ENCODE measurements around the gene TMEM156. TPM values are rescaled to one million over a fixed set of nuclear protein-coding genes. Genes with fewer than 3 reads are reported as not detected.

TMEM156 gene
- total and polyA plus RNA-seq, 2 of the 4 experiments (the other 2 are of a cell fraction): 0.53 to 0.54 TPM

DNA sequence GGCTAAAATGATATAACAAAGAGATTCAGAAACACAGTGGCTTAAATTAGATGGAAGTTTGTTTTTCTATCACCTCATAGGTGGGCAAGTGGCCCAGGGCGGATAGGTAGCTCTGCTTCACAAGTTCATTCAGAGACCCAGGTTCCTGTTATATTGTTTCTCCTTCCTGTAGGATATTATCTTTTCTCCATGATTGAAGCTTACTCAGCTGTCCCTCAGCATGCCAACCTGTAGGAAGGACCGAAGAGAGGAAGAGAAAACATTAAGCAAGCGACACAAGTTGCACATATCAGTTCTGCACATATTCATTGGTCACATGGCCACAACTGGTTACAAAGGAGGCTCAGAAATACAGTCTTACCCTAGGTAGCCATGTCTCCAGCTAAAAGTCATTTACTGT lies 36.7 kb upstream of the TMEM156 start:
- H3K4me1 ChIP-seq (ENCODE audit: control insufficient read depth, insufficient read depth, low read length): no peaks in the 10 kb centered on the region
- no peak overlapping the region for H2AK9ac ChIP-seq (replicated peaks; ENCODE audit: low read depth, low read length, poor library complexity)
- dilution Hi-C loops (cut with HindIII; ENCODE audit: low sequenced_read_pairs, unreplicated experiment) (no loop called here), intact Hi-C loops (cut with micrococcal nuclease) (no loop called here), in situ Hi-C loops (cut with MboI; ENCODE audit: low sequenced_read_pairs) (no loop called here)
- peaks cover 66% of the 10 kb centered on the region for H4K20me1 ChIP-seq (ENCODE audit: insufficient read depth, low read length)
- ATAC-seq (ENCODE audit: low read depth): no peak
- no peak overlapping the region for H2BK120ac ChIP-seq (ENCODE audit: low read depth, low read length)
- H3K79me1 ChIP-seq (ENCODE audit: low read depth in 1 of 2, low read length in 2 of 2): peaks cover 17 to 58% of the 10 kb centered on the region in 2 experiments
- no peak for DNase-seq
- no peaks in the 10 kb centered on the region for H3K27me3 ChIP-seq (ENCODE audit: control insufficient read depth, insufficient read depth, low read length)
- H3K56ac ChIP-seq (ENCODE audit: extremely low read depth, insufficient read depth, low read length): no peak overlapping the region
- H4K91ac ChIP-seq (ENCODE audit: insufficient read depth, low read depth, low read length): no peak overlapping the region
- H3K4me3 ChIP-seq (ENCODE audit: insufficient read depth, low read depth, low read length): no peak overlapping the region
- H2AFZ ChIP-seq (replicated peaks; ENCODE audit: low read length, poor library complexity): no peak overlapping the region
- no peak overlapping the region for H3K27ac ChIP-seq (ENCODE audit: insufficient read depth, low read length)
- ChIA-PET POLR2A (ENCODE audit: unreplicated experiment) (interaction anchor here (0.7 kb wide), 1 partner anchor 22 kb away, joined by 3 read pairs; no protein-coding TSS in a partner anchor), CTCF (no interaction called here)
- no CpG with 5 or more reads among the region's 3 CpGs for WGBS, 2 experiments (ENCODE audit: extremely low coverage in 2 of 2, insufficient read length in 1 of 2)
- H3K4me2 ChIP-seq (ENCODE audit: low read depth, low read length): no peak overlapping the region
- H3K9me1 ChIP-seq (ENCODE audit: insufficient read depth, low read length): peaks cover 7% of the 10 kb centered on the region
- H3K4ac ChIP-seq (ENCODE audit: low read depth, low read length): no peak overlapping the region
- H2AK5ac ChIP-seq (ENCODE audit: low read depth, low read length): no peak overlapping the region
- no peak overlapping the region for H2BK20ac ChIP-seq (ENCODE audit: low read depth, low read length)
- H3K9me3 ChIP-seq (ENCODE audit: control insufficient read depth, insufficient read depth, low read length): no peaks in the 10 kb centered on the region
- H4K8ac ChIP-seq (ENCODE audit: low read depth in 2 of 2, low read length in 2 of 2): no peak overlapping the region
- no peak overlapping the region for H2BK15ac ChIP-seq (ENCODE audit: low read depth, low read length)
- no TSS peak for BruUV-seq (replicated peaks)
- H2BK5ac ChIP-seq (ENCODE audit: low read depth, low read length, poor library complexity, severe bottlenecking): no peak overlapping the region
- H3K9ac ChIP-seq (ENCODE audit: low read depth, low read length): no peak overlapping the region
- H3K14ac ChIP-seq (replicated peaks; ENCODE audit: low read depth, low read length): no peak overlapping the region
- no peak overlapping the region for H3K18ac ChIP-seq (ENCODE audit: low read depth, low read length)
- H3K23ac ChIP-seq (ENCODE audit: low read depth, low read length): no peak overlapping the region
- H4K5ac ChIP-seq (ENCODE audit: low read depth, low read length): no peak overlapping the region
- no peaks in the 10 kb centered on the region; the same call in 1 of the 2 replicates for H3K36me3 ChIP-seq (ENCODE audit: control insufficient read depth, insufficient read depth, low read length)
- TF ChIP-seq MXI1 (IDR thresholded peaks at IDR 0.05; ENCODE audit: borderline replicate concordance, low read depth, low read length) (no peak), MAZ (IDR thresholded peaks at IDR 0.05; ENCODE audit: borderline replicate concordance, low read depth, low read length) (no peak), MAFK (IDR thresholded peaks at IDR 0.05; ENCODE audit: low read depth, low read length) (no peak), RAD21 (IDR thresholded peaks at IDR 0.05; ENCODE audit: low read length) (no peak), CHD1 (IDR thresholded peaks at IDR 0.05; ENCODE audit: low read depth, low read length) (no peak), FOS (IDR thresholded peaks at IDR 0.05; ENCODE audit: low read depth, low read length) (no peak), CEBPB (IDR thresholded peaks at IDR 0.05; ENCODE audit: low read depth, low read length) (no peak), CTCF (conservative IDR thresholded peaks at IDR 0.05; ENCODE audit: low read depth, low read length) (no peak), SMC3 (IDR thresholded peaks at IDR 0.05; ENCODE audit: low read depth, low read length) (no peak), POLR2A (IDR thresholded peaks at IDR 0.05; ENCODE audit: low read depth, low read length) (no peak), BHLHE40 (IDR thresholded peaks at IDR 0.05; ENCODE audit: low read depth, low read length) (no peak), RCOR1 (IDR thresholded peaks at IDR 0.05; ENCODE audit: insufficient replicate concordance, low read length) (no peak), RFX5 (IDR thresholded peaks at IDR 0.05; ENCODE audit: low read depth, low read length) (no peak), NFE2L2 (IDR thresholded peaks at IDR 0.05; ENCODE audit: low read depth, low read length) (no peak)
- TF ChIP-seq, protein P1, sequence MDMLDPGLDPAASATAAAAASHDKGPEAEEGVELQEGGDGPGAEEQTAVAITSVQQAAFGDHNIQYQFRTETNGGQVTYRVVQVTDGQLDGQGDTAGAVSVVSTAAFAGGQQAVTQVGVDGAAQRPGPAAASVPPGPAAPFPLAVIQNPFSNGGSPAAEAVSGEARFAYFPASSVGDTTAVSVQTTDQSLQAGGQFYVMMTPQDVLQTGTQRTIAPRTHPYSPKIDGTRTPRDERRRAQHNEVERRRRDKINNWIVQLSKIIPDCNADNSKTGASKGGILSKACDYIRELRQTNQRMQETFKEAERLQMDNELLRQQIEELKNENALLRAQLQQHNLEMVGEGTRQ (IDR thresholded peaks at IDR 0.05; ENCODE audit: low read depth, low read length): no peak
- TF ChIP-seq, protein P2, sequence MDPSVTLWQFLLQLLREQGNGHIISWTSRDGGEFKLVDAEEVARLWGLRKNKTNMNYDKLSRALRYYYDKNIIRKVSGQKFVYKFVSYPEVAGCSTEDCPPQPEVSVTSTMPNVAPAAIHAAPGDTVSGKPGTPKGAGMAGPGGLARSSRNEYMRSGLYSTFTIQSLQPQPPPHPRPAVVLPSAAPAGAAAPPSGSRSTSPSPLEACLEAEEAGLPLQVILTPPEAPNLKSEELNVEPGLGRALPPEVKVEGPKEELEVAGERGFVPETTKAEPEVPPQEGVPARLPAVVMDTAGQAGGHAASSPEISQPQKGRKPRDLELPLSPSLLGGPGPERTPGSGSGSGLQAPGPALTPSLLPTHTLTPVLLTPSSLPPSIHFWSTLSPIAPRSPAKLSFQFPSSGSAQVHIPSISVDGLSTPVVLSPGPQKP (IDR thresholded peaks at IDR 0.05; ENCODE audit: borderline replicate concordance, low read depth, low read length): no peak

All from IMR-90 (cell line).